ENCODE data around the gene FABP6. TPM values are rescaled to one million over a fixed set of nuclear protein-coding genes. Genes with fewer than 3 reads are reported as not detected.
"Not testable (repeated sequence)": the region's sequence is repeated elsewhere in the genome, so short reads cannot be mapped to it uniquely, and the experiment has no call there.

FABP6 gene
- total and polyA plus RNA-seq, 4 donors: 5.0 to 13.1 (median 6.3) TPM

DNA sequence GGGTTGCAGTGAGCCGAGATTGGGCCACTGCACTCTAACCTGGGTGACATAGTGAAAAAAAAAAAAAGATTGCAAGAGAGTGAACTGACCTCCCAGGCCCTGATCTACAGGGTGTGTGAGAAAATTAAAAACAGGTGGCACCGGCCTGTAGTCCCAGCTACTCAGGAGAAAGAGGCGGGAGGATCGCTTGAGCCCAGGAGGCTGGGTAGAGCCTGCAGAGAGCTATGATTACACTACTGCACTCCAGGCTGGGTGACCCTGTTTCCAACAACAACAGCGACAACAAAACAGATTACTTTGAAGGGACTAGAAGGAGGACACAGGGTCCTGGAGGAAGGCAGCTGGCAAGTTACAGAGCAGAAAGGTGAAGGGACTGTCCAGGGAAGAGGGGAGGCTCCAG is 42.2 kb upstream of the FABP6 start:
- TF ChIP-seq, protein P1, sequence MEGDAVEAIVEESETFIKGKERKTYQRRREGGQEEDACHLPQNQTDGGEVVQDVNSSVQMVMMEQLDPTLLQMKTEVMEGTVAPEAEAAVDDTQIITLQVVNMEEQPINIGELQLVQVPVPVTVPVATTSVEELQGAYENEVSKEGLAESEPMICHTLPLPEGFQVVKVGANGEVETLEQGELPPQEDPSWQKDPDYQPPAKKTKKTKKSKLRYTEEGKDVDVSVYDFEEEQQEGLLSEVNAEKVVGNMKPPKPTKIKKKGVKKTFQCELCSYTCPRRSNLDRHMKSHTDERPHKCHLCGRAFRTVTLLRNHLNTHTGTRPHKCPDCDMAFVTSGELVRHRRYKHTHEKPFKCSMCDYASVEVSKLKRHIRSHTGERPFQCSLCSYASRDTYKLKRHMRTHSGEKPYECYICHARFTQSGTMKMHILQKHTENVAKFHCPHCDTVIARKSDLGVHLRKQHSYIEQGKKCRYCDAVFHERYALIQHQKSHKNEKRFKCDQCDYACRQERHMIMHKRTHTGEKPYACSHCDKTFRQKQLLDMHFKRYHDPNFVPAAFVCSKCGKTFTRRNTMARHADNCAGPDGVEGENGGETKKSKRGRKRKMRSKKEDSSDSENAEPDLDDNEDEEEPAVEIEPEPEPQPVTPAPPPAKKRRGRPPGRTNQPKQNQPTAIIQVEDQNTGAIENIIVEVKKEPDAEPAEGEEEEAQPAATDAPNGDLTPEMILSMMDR (IDR thresholded peaks at IDR 0.05; ENCODE audit: control extremely low read depth, extremely low read depth): no peak
- Histone ChIP-seq H3K9ac (ENCODE audit: insufficient read depth in 1 of 2, low read length in 2 of 2) (no peak overlapping the region), H3K36me3 (ENCODE audit: control insufficient read depth in 4 of 4, insufficient read depth in 4 of 4, low read length in 4 of 4) (no peaks in the 10 kb centered on the region), H3K27me3 (ENCODE audit: control insufficient read depth in 3 of 3, insufficient read depth in 3 of 3, low read length in 2 of 3) (no peaks in the 10 kb centered on the region), H3K4me3 (no peak overlapping the region), H3K27ac (ENCODE audit: low read depth in 1 of 2, low read length in 1 of 2) (no peak overlapping the region), H3K9me3 (ENCODE audit: control insufficient read depth in 4 of 4, insufficient read depth in 3 of 4, low read length in 3 of 4) (no peaks in the 10 kb centered on the region), H3K4me1 (ENCODE audit: control insufficient read depth in 5 of 5, insufficient read depth in 5 of 5, low read length in 5 of 5) (peaks cover 0 to 14% (median 0%) of the 10 kb centered on the region in 5 donors)
- WGBS, 2 donors: 89 to 98% methylated on average over 5 of the region's 5 CpGs
- DNase-seq: peak in 2 of 3 donors; percentile 29 to 31
- ATAC-seq (ENCODE audit: insufficient read depth, low FRiP score): no peak

DNA sequence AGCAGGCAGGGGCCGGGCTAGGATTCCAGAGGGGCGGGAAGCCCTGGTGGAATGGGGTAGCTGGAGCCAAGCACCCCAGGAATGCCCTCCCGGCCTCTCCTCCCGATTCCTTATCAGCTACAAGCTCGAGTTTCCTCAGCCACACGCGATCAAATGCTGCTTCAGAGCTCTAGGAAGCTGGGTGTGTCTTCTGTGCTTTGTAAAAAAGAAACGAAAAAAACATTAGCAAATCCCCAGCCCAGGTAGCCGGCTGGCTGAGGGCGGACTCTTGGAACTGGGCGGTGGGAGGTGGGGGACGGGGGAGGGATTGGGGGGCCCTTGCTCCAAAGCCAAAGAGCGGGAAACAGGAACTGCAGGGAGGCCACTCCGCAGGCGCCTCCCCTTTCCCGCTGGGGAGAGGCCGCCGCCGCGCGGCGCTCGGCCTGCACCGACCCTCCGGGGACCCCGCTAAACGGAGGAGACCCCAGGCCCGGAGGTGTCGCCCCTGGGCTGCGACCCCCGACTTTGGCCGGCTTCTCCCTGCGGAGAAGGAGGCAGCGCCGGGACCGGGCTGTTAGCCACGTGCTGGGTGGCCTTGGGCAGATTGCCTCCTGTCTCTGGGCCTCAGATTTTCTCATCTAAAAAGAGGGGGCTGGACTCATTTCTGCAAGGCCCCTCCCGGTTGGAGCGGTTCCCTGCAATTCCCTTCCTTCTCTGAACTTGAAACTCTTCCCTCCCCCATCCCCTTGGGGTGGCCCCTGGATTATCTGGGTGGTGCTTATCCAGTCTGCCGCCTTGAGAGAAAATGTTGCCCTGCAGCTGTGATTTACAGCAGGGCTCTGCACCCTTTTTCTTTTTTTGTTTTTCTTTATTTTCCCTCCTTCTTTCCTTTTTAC is 40.9 kb upstream of the FABP6 start:
- peaks cover 0 to 14% (median 0%) of the 10 kb centered on the region in 5 donors for H3K4me1 ChIP-seq (ENCODE audit: control insufficient read depth in 5 of 5, insufficient read depth in 5 of 5, low read length in 5 of 5)
- no peaks in the 10 kb centered on the region for H3K36me3 ChIP-seq (ENCODE audit: control insufficient read depth in 4 of 4, insufficient read depth in 4 of 4, low read length in 4 of 4)
- peak; percentile 90 to 95 (median 94) for DNase-seq
- H3K27ac ChIP-seq (ENCODE audit: low read depth in 1 of 2, low read length in 1 of 2): peak overlapping the region in 1 of 2 donors; percentile 80
- H3K27me3 ChIP-seq (ENCODE audit: control insufficient read depth in 3 of 3, insufficient read depth in 3 of 3, low read length in 2 of 3): no peaks in the 10 kb centered on the region
- peak; percentile 50 for ATAC-seq (ENCODE audit: insufficient read depth, low FRiP score)
- 5% methylated on average over 28 to 40 of the region's 40 CpGs for WGBS, 2 donors
- peak overlapping the region in 1 of 2 donors; percentile 68 for H3K9ac ChIP-seq (ENCODE audit: insufficient read depth in 1 of 2, low read length in 2 of 2)
- H3K9me3 ChIP-seq (ENCODE audit: control insufficient read depth in 4 of 4, insufficient read depth in 3 of 4, low read length in 3 of 4): no peaks in the 10 kb centered on the region
- TF ChIP-seq, protein P1 (IDR thresholded peaks at IDR 0.05; ENCODE audit: control extremely low read depth, extremely low read depth): no peak
- peak overlapping the region; percentile 53 for H3K4me3 ChIP-seq

DNA sequence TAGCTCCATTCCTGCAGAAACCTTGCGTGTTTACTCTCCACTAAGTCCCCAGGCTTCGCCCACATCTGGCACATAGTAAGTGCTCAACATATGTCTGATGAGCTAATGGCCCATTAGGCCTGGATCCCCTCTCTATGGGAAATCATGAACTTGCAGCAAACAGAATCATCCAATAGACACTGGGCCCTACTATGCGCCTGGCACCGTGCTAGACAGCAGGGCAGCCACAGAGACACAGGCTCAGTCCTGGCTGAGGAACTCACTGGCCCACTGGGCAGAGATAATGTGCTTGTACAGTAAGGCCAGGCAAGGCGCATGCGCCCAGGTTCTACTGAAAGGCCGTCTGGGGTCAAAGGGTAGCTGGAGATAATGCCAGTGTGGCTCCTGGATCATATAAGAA is 36.9 kb upstream of the FABP6 start:
- no peak overlapping the region for H3K4me3 ChIP-seq
- TF ChIP-seq, protein P1 (IDR thresholded peaks at IDR 0.05; ENCODE audit: control extremely low read depth, extremely low read depth): no peak
- H3K27me3 ChIP-seq (ENCODE audit: control insufficient read depth in 3 of 3, insufficient read depth in 3 of 3, low read length in 2 of 3): no peaks in the 10 kb centered on the region
- H3K9me3 ChIP-seq (ENCODE audit: control insufficient read depth in 4 of 4, insufficient read depth in 3 of 4, low read length in 3 of 4): no peaks in the 10 kb centered on the region
- no peak overlapping the region for H3K9ac ChIP-seq (ENCODE audit: insufficient read depth in 1 of 2, low read length in 2 of 2)
- 96 to 98% methylated on average over 7 of the region's 7 CpGs for WGBS, 2 donors
- no peak overlapping the region for H3K27ac ChIP-seq (ENCODE audit: low read depth in 1 of 2, low read length in 1 of 2)
- no peak for DNase-seq
- ATAC-seq (ENCODE audit: insufficient read depth, low FRiP score): no peak
- H3K4me1 ChIP-seq (ENCODE audit: control insufficient read depth in 5 of 5, insufficient read depth in 5 of 5, low read length in 5 of 5): peaks cover 0 to 17% (median 0%) of the 10 kb centered on the region in 5 donors
- no peaks in the 10 kb centered on the region for H3K36me3 ChIP-seq (ENCODE audit: control insufficient read depth in 4 of 4, insufficient read depth in 4 of 4, low read length in 4 of 4)

DNA sequence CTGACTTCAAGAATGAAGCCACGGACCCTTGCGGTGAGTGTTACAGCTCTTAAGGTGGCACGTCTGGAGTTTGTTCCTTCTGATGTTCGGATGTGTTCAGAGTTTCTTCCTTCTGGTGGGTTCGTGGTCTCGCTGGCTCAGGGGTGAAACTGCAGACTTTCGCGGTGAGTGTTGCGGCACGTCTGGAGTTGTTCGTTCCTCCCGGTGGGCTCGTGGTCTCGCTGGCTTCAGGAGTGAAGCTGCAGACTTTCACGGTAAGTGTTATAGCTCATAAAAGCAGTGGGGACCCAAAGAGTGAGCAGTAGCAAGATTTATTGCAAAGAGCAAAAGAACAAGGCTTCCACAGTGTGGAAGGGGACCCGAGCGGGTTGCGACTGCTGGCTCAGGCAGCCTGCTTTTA is 36.2 kb upstream of the FABP6 start:
- not testable (repeated sequence) for ATAC-seq (ENCODE audit: insufficient read depth, low FRiP score); DNase-seq; H3K4me3 ChIP-seq; H3K27ac ChIP-seq (ENCODE audit: low read depth in 1 of 2, low read length in 1 of 2); H3K27me3 ChIP-seq (ENCODE audit: control insufficient read depth in 3 of 3, insufficient read depth in 3 of 3, low read length in 2 of 3); H3K36me3 ChIP-seq (ENCODE audit: control insufficient read depth in 4 of 4, insufficient read depth in 4 of 4, low read length in 4 of 4); H3K9me3 ChIP-seq (ENCODE audit: control insufficient read depth in 4 of 4, insufficient read depth in 3 of 4, low read length in 3 of 4); H3K9ac ChIP-seq (ENCODE audit: insufficient read depth in 1 of 2, low read length in 2 of 2)
- 42 to 74% methylated on average over 13 to 18 of the region's 18 CpGs for WGBS, 2 donors
- peaks cover 0 to 20% (median 0%) of the 10 kb centered on the region in 5 donors for H3K4me1 ChIP-seq (ENCODE audit: control insufficient read depth in 5 of 5, insufficient read depth in 5 of 5, low read length in 5 of 5)

DNA sequence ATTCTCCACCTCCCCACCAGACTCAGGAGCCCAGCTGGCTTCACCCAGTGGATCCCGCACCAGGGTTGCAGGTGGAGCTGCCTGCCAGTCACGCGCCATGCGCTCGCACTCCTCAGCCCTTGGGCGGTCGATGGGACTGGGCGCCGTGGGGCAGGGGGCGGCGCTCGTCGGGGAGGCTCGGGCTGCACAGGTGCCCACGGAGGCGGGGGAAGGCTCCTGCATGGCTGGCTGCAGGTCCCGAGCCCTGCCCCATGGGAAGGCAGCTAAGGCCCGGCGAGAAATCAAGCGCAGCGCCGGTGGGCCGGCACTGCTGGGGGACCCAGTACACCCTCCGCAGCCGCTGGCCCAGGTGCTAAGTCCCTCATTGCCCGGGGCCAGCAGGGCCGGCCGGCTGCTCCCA is 35.5 kb upstream of the FABP6 start:
- not testable (repeated sequence) for H3K27me3 ChIP-seq (ENCODE audit: control insufficient read depth in 3 of 3, insufficient read depth in 3 of 3, low read length in 2 of 3); DNase-seq; ATAC-seq (ENCODE audit: insufficient read depth, low FRiP score); H3K9me3 ChIP-seq (ENCODE audit: control insufficient read depth in 4 of 4, insufficient read depth in 3 of 4, low read length in 3 of 4); H3K36me3 ChIP-seq (ENCODE audit: control insufficient read depth in 4 of 4, insufficient read depth in 4 of 4, low read length in 4 of 4); H3K9ac ChIP-seq (ENCODE audit: insufficient read depth in 1 of 2, low read length in 2 of 2); H3K4me3 ChIP-seq; H3K27ac ChIP-seq (ENCODE audit: low read depth in 1 of 2, low read length in 1 of 2)
- 95 to 97% methylated on average over 23 to 28 of the region's 28 CpGs for WGBS, 2 donors
- peaks cover 0 to 22% (median 0%) of the 10 kb centered on the region in 5 donors for H3K4me1 ChIP-seq (ENCODE audit: control insufficient read depth in 5 of 5, insufficient read depth in 5 of 5, low read length in 5 of 5)

All from lung (tissue), 12 donors.